GM10847 (cell line): ENCODE results near the gene SNRPD2.
A peak's percentile ranks its signal among the peaks of the same experiment; 100 is the strongest.

Source experiments
- POLR2A ChIP-seq: IDR thresholded peaks from 2 replicates; pipeline ENCODE4 v1.6.1; 2011; ENCODE audit not compliant: insufficient read length; ENCODE audit errors: extremely low read depth

SNRPD2 gene

DNA sequence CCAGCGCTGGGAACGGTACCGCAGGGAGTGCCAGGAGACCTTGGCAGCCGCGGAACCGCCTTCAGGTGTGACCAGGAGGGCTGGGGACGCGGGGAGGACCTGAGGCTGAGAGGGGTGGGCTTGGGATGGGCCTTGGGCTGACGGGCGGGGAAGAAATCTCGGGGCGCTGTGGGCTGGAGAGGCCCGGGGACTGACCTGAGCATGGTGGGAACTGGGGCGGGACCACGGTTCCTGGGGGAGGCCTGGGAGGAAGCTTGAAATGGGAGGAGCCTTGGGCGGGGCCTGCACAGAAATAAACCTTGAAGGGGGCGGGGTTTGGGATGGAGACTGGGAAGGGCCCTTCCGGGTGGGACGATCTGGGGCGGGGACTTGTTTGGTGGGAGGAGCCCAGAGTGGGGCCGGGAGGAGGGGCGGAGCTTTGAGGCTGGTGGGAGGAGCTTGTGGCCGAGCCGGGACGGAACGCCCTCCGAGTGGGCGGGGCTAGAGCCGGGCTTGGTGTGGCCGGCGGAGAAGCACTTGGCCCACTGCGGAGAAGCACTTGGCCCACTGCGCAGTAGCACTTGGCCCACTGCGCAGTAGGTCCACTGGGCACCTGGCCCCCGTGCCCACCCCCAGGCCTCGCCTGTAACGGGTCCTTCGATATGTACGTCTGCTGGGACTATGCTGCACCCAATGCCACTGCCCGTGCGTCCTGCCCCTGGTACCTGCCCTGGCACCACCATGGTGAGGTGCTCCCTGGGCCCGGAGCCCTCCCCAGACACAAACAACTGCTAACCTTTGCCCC, 20.9 kb downstream of the SNRPD2 start:
- TF ChIP-seq POLR2A: no peak

DNA sequence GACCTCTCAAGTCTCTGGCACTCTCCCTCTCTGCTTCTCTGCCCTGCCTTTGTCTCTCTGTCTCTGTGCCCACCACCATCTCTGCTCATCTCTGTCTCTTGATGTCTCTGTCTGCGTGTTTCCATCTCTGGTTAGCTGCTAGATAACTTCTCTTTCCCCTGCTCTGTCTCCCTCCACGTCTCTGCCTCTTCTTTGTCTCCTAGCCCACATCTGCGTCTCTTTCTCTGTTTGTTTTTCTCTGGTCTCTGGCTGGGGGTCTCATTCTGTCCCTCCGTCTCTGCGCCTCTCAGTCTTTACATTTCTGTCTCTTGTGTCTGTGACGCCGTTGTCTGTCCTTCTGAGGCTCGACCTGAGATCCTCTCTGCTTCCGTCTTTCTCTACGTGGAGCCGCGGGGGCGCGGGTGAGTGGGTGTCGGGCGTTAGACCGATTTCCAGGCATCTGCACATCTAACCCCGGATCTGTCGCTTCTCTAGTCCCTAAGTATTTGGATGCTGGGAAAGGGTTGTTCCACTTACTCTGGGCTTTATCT, 23.3 kb downstream of the SNRPD2 start:
- TF ChIP-seq POLR2A: no peak

DNA sequence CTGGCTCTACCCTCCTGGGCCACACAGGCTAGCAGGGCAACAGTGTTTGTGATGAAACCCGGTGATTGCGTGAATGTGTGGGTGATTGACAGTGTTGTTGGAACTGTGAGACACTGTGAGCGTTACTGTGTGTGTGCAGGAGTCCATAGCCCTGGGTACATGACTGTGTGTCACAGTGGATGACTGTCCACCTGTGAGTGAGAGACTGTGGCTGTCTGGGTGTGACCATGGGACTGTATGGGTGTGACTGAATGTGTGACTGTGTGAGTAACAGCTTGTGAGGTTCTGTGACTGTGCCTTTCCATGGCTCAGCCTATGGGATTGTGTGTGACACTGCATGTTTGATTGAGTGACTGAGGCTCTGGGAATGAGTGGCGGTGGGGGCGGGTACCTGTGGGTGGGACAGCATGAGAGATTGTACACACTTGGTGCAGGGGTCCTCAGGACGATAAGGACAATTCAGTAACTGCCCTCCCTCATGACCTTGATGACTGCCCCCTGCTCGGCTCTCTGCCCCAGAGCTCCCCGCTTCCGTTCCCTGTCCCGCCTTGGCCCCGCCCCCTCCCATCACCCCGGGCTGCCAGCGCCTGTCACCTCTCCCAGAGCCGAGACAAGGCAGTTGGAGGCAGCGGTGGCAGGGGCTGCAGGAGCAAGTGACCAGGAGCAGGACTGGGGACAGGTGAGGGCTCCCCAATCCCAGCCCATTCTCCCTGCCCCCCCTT, 24.0 kb downstream of the SNRPD2 start, which contains the start of gene GIPR:
TSS of gene GIPR (plus strand) at position 602 of the 722 bp plus-strand sequence. CDS start 1,300 bp downstream, outside the sequence.
- TF ChIP-seq POLR2A: peak; percentile 70

DNA sequence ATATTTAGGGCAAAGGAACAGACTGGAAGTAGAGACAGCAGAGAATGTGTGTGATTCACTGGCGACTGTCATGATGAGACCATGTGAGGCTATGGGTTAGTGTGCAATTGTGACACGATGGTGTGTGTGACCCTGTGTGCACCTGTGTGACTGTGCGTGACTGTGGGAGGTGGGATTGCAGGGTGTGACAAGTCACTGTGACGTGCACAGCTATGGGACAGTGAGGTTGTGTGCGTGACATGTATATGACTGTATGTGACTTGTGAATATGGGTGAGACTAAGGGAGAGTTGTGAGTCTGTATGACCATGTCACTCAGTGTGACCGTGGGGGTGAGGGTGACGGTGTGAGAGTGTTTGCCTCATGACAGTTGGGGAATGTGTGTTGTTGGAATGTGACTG, 27.2 kb downstream of the SNRPD2 start:
- TF ChIP-seq POLR2A: no peak

DNA sequence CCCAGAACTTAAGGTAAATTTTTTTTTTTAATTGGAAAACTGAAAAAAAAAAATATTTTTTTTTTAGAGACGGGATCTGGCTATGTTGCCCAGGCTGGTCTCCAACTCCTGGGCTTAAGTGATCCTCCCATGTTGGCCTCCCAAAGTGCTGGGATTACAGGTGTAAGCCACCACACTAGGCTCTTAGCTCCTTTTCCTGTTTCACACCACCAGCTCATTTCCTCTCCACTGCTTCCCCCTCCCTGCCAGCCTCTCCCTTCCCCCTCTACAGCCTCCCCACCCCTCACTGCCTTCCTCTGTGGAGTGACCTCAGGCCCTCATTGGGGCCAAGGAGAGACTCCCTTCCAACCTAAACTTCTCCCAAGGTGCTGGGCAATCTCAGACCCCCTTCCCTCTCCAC, 28.0 kb downstream of the SNRPD2 start:
- TF ChIP-seq POLR2A: no peak

DNA sequence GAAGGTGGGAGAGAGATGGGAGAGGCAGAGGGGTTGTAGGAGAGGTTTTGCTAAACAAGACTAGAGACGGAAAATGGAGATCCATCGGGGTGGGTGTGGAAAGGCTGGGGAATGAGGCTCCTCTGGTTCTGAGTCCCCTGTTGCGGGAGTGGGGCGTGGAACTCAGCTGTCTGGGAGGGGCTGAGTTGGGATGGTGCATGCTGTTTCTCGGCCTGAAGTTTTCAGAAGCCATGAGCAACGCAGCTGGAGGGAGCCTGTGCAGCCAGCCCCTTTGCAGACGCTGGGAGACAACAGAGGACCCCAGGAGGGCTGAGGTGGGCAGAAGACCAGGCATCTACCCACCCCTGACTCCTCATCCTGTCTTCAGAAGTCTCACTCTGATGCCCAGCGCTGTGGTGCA, 31.1 kb downstream of the SNRPD2 start:
- no peak for TF ChIP-seq POLR2A

DNA sequence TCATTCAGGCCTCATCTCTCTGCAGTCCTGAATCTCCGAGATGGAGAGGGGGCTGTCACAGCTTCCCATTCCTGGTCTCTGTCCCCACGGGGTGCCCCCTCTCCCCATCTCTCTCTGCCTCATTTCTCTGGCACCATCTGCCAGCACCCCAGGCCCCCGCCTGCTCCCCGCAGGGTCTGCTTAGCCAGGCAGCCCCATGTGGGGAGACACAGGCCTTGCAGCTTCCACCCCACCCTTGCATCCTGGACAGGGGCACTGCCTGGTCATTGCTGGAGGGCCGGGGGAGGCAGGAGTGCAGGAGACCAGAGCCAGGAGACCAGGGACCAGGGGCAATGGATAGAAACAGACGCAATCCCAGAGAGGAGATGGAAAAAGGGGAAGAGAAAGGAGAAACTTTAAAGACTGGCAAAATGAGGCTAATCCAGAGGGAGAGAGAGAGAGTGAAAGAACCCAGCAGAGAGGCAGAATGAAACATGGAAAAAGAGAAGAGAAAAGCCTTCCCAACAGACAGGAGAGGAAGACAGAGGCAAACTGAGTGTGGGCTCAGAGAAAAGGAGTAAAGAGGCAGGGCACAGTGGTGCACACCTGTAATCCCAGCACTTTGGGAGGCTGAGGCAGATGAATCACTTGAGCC, 32.5 kb downstream of the SNRPD2 start:
- TF ChIP-seq POLR2A: no peak

DNA sequence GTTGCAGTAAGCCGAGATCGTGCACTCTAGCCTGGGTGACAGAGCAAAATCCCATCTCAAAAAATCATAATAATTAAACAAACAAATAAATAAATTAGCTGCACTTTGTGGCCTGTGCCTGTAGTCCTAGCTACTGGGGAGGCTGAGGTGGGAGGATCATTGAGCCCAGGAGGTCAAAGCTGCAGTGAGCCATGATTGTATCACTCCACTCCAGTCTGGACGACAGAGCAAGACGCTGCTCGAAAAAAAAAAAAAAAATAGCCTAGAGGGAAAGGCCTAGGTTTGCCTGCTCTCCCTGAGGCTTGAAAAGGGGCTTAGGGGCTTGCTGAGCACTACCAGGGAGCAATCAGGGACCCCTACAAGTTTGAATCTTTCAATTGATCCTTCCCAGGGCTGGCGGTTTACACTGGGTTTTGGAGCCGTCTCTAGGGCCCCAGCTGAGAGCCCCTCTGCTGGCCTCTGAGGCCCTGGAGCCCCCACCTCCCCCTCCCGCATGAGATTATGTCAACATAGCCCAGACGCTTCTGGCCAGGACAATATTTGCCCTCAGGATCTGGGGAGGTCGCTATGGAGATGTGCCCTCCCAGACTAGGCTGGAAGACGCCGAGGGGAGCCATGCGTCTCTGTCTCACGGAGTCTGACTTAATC, 34.1 kb downstream of the SNRPD2 start:
- TF ChIP-seq POLR2A: no peak

DNA sequence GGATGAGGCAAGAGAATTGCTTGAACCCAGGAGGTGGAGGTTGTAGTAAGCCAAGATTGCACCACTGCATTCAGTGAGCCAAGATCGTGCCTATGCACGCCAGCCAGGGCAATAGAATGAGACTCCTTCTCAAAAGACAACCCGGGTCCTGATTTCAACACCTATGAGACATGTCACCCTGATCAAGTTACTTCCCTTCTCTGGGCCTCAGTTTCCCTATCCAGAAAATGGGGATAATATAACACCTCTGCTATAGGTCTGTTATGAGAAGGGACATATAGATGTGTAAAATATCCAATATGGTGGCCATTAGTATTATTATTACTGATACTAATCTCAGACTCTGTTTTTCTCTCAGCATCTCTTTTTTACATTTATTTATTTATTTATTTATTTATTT, 36.7 kb downstream of the SNRPD2 start:
- TF ChIP-seq POLR2A: no peak

DNA sequence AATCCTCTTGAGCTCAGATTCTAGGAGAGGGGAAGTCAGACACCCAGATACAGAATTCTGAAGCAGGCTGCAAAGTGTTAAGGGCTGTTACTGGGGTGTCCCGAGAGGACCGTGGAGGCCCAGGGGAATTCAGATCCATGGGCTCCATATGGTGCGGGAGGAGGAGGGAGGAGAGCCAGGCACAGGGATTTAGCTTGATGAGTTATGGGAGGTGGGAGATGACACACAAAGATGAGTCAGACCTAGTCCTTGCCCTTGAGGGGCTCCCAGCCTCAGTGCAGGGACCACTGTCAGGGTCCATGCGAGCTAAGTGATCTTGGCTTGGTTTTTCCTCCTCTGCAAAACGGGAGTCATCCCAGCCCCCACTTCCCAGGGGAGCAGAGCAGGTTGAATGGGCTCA, 38.1 kb downstream of the SNRPD2 start:
- no peak for TF ChIP-seq POLR2A

DNA sequence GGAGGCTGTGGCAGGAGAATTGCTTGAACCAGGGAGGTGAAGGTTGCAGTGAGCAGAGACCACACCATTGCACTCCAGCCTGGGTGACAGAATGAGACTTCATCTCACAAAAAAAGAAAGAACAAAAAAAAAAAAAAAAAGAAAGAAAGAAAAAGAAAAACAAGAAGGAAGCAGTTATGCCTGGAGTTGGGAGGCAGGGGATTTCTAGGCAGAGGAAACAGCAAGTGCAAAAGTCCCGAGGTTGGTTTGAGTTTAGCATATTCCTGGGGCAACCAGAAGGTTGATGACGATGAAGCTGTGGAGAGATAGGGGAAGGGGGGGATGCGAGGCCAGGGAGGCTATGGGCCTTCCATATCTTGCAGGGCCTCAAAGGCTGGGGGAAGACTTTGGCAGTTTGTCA, 41.0 kb downstream of the SNRPD2 start:
- TF ChIP-seq POLR2A: no peak

DNA sequence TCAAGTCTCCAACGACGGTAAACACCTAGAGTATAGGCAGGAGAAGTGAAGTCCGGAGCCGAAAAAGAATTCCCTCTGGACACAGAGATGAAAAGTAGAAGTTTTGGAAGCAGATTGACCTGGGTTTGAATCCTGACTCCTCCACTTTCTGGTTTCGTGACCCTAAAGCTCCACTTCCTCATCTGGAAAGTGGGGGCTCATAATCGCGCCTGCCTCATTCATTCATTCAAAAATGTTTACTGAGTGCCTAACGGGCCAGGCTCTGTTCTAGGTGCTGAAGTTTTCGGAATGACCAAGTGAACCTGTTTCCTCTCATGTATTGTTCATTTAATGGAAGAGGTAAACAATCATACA, 45.4 kb downstream of the SNRPD2 start:
- no peak for TF ChIP-seq POLR2A

DNA sequence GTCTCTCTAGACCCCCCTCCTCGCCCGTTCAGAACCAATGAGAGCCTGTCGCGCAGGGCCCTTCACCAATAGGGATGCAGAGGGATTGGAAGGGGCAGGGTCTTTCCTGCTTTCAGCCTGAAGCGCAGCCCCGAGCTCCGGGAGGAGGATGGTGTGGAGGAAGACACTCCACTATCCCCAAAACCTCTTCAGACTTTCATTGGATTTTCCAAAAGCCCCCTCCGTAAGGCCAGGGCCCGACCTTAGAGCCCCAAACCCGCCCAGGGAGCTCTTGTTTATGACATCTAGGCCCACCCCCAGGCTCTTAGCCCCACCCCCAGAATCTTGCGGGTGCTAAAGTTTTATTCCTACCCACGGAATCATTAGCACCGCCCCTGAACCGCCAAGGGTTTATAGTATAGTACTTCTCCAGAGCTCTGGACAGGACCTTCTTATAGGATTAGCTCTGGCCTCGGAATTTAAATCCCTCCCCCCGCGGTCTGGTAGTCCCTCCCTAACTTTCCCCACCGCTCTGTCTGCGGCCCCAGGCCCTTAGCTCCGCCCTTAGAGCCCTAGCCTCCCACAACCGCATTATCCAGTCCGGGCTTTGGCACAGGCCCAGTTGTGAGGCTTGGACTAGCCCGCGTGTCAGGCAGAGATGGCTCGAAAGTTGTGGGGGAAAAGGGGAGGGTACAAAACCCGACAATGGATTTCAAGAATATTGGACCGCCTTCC, 46.0 kb downstream of the SNRPD2 start:
- no peak for TF ChIP-seq POLR2A

DNA sequence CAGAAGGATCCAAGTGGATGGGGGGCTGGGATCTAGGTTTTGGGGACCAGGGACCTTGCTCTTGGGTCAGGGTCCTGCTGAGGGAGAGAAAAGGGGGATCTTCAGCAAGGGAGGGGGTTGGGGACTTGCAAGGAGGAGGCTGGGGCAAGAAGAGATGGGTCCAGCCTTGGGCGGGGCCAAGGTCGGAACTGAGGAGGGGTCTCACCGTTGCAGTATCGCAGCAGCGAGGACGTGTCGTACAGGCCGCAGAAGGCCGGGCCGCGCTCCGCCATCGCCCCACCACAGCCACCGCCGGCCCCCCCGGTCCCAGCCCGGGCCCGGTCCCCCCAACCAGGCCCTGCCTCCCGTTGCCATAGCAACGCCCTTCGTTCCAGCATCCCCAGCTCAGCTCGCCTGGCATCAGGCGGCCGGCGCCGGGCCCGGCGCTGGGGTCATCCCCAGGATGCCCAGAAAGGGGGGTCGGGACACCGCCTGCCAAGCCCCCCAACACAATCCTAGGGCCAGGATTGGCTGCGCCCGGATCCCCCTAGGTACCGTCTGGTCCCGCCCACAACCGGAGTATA, 46.6 kb downstream of the SNRPD2 start:
- no peak for TF ChIP-seq POLR2A

DNA sequence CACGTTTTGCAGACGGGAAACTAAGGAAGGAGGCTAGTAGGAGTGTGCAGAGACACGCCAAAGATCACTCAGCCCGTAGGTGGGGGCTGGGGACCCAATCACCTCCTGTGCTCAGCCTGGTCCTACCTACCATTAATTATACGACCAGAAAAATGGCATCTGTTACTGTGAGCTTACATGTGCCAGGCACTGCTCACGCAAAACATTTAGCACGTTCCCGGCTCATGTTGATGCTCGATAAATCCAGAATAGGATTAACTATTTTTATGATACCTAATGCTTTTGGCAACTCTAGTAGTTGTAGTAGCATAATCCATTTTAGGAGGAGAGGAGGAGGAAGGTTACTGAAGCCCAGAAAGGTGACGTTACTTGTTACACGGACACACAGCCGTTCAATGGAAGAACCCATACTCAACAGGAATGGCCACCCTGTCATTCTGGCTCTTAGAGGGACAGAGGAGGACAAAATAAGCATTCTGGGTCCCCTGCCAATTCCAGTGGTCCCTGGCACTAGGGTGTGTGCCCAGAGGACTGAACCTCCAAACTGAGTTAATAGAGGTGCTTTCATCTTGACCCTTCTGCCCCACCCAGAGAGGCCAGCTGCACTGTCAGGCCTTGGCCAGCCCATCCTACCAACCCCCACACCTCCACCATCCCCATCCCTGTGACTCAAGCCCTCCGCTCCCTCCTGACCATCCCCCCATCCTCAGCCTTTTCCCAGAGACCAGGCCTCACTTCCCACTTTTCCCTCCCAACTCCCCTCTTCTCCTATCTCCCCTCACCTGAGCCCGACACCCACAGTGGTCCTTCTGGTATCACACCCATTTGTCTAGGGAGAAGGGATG, 47.6 kb downstream of the SNRPD2 start:
- no peak for TF ChIP-seq POLR2A
